PC-3 (cell line): ENCODE measurements around the gene STK16.

ENCODE experiments used
- EZH2 ChIP-seq: fragments of 300-600 bp; sonication (generic); IDR thresholded peaks from one replicate; pipeline ENCODE4 v1.6.1; 2017; ENCODE audit warnings: antibody characterized with exemption, mild to moderate bottlenecking, low read length; ENCODE audit not compliant: unreplicated experiment
- EZH2phosphoT487 ChIP-seq: fragments of 300-600 bp; sonication (generic); IDR thresholded peaks from 2 replicates; pipeline ENCODE4 v1.6.1; 2018; ENCODE audit warnings: mild to moderate bottlenecking, antibody characterized with exemption, low read length, borderline replicate concordance
- TF ChIP-seq, protein P1 (sequence below): fragments of 300-600 bp; sonication (generic); conservative IDR thresholded peaks from 2 replicates; pipeline ENCODE4 v1.5.1; 2017; ENCODE audit warnings: antibody characterized with exemption, low read depth, mild to moderate bottlenecking, low read length

DNA sequence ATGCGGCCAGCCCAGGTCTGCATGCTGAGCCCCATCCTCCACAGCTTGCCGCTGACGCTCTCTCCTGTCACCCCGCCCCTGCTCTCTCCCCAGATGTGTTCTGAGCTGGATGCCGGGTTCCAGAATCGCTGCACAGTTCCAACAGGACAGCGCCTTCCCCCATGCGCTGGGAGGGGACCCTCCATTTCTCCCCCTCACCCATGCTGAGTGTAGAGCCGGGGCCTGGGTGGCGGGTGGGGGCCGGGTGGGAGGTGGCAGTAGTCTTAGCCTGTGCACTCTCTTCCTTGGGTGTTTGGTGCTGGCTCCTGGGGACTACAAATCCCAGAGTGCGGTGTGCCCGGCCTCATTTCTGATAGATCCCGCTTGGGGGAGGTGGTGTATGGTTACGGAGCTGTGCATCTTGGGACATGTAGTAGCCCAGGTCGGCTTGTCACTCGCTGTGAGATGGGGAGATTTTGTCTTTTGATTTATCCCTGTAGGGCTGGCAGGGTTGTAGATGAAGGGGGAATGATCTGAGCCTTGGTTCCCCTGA is 40.7 kb downstream of the STK16 start:
- TF ChIP-seq, protein P1, sequence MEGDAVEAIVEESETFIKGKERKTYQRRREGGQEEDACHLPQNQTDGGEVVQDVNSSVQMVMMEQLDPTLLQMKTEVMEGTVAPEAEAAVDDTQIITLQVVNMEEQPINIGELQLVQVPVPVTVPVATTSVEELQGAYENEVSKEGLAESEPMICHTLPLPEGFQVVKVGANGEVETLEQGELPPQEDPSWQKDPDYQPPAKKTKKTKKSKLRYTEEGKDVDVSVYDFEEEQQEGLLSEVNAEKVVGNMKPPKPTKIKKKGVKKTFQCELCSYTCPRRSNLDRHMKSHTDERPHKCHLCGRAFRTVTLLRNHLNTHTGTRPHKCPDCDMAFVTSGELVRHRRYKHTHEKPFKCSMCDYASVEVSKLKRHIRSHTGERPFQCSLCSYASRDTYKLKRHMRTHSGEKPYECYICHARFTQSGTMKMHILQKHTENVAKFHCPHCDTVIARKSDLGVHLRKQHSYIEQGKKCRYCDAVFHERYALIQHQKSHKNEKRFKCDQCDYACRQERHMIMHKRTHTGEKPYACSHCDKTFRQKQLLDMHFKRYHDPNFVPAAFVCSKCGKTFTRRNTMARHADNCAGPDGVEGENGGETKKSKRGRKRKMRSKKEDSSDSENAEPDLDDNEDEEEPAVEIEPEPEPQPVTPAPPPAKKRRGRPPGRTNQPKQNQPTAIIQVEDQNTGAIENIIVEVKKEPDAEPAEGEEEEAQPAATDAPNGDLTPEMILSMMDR: no peak
- TF ChIP-seq EZH2 (no peak), EZH2phosphoT487 (no peak)
